ENCODE measurements around the gene UCN3.
"Not testable (repeated sequence)": the region's sequence is repeated elsewhere in the genome, so short reads cannot be mapped to it uniquely, and the experiment has no call there.

Gene UCN3

DNA sequence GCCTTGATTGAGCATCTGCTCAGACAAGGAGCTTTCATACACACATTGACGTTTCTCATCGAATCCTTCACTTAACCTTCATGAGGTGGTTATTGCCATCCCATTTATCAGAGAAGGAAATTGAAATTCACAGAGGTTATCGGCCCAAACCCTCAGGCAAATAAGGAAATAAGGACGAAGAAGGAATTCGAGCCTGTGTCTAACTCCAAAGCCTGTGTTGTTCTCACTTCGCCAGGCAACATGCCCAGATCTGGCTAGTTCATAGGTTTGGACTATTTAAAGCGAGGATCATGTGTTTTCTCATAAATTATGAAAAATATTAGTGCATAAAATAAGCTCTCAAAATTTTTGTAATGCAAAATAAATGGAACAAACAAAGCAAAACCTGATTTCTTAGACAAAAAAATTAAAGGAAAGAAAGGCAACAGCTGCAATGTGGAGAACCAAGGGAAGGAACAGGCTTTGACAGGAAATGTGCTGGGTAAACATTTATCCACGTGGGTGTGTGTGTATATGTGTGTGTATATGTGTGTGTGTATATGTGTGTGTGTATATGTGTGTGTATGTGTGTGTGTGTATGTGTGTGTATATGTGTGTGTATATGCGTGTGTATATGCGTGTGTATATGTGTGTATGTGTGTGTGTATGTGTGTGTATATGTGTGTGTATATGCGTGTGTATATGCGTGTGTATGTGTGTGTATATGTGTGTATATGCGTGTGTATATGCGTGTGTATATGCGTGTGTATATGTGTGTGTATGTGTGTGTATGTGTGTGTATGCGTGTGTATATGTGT lies 4.8 kb downstream of the UCN3 start:
- DNase-seq (ENCODE audit: low spot score): no peak

GRCh38 chr10:5370493-5371352 lies 6.0 kb downstream of the UCN3 start:
- no peak for DNase-seq (ENCODE audit: low spot score)

- DNase-seq (ENCODE audit: low spot score): no peak
Observed at GRCh38 chr10:5373307-5373706, 8.5 kb downstream of the UCN3 start.

DNA sequence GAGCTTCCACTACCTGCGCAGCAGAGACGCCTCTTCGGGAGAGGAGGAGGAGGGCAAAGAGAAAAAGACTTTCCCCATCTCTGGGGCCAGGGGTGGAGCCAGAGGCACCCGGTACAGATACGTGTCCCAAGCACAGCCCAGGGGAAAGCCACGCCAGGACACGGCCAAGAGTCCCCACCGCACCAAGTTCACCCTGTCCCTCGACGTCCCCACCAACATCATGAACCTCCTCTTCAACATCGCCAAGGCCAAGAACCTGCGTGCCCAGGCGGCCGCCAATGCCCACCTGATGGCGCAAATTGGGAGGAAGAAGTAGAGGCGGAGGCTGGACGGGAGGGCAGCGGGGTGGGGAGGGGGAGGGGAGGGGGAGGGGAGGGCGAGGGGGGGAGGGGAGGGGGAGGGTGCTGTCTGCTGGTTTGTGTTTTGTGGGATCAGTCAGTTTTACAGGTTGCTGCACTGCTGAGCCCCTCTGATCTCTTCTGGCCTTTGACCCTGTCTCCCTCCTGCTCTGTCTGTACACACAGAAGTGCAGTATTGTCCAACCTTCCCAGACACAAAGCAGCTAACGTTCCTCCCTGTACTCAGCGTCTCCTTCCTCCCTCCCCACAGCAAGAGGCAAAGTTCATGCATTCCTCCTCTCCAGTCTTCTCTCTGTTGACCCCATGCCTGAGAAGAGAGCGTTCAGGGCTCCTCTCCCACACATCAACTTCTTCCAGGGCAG lies 9.3 kb downstream of the UCN3 start:
- no peak for DNase-seq (ENCODE audit: low spot score)

DNA sequence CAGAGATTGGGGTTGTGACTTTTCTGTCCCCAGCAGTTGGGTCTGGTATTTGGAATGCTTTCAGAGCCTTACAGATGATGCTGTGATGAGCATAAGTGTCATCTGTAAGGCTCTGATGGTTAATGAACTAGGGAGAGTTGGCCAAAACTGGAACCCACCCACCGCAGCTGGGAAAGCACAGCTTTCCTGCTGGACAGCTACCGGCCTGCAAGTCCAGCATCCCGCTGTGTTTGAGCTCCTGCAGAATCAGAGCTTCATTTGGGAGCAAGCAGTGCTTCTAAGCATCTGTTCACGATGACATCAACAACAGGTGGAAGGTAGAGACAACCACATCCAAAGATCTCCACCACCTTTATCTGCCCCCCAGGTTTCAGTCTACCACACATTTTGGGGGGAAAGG lies 11.7 kb downstream of the UCN3 start:
- no peak for DNase-seq (ENCODE audit: low spot score)

GRCh38 chr10:5379202-5379601 lies 14.4 kb downstream of the UCN3 start:
- not testable (repeated sequence) for DNase-seq (ENCODE audit: low spot score)

GRCh38 chr10:5380395-5380794 lies 15.6 kb downstream of the UCN3 start:
- not testable (repeated sequence) for DNase-seq (ENCODE audit: low spot score)

- no peak for DNase-seq (ENCODE audit: low spot score)
Observed at GRCh38 chr10:5381187-5381586, 16.4 kb downstream of the UCN3 start.

DNA sequence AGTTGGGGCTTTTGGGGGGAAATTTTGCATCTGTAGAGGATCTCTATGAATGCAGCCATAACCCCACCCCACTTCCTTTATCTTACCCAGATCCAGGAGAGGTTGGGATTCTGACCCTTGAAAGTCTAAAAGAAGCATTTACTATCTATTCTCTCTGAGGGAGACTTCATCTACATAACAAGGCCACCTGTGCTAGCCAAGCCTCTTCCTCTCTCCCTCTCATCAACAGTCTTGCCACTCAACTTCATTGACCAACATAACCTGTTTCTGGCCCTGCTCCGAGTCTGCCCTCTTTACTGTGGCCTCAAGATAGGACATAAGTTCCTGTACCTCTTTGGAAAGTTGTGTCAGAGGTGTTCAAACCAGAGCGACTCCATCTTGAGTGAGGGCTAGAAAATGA lies 20.5 kb downstream of the UCN3 start:
- no peak for DNase-seq (ENCODE audit: low spot score)

DNA sequence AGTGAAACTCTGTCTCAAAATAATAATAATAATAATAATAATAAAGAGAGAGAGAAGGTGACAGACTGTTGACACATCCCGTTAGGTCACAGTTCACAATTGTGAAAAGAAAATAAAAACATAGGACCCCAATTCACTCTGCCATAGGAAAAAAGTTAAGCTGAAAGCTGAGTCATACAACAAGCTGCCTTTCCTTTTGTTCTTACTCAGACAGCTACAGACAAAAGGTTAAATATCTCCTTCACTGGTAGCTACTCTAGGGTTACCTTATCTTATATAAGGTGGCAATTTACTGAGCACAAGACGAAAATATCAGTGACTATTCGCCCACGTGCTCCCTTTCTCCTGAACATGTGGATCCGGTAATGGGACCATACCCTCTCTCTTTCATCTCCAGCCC lies 22.4 kb downstream of the UCN3 start:
- no peak for DNase-seq (ENCODE audit: low spot score)

- no peak for DNase-seq (ENCODE audit: low spot score)
Observed at GRCh38 chr10:5390607-5391205, 25.9 kb downstream of the UCN3 start.

- no peak for DNase-seq (ENCODE audit: low spot score)
Observed at GRCh38 chr10:5391790-5392189, 27.0 kb downstream of the UCN3 start.

GRCh38 chr10:5393529-5393928 lies 28.8 kb downstream of the UCN3 start:
- no peak for DNase-seq (ENCODE audit: low spot score)

DNA sequence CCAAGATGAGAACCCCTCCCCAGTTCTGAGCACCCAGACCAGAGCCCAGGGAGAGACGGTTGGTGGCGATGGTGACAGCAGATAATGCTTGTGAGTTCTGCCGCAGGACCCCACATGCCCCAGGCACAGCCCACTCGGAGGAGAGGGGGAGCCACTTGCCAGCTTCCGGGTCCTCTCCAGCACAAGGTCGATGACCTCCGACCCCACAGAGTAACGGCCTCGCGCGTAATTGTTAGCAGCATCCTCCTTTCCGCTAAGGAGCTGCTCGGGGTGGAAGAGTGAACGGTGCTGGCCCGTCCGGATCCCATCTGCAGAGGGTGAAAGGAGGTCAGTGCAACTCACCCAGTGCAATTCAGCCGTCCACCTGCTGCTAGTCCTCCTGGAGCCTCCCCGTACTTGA lies 30.4 kb downstream of the UCN3 start:
- no peak for DNase-seq (ENCODE audit: low spot score)

DNA sequence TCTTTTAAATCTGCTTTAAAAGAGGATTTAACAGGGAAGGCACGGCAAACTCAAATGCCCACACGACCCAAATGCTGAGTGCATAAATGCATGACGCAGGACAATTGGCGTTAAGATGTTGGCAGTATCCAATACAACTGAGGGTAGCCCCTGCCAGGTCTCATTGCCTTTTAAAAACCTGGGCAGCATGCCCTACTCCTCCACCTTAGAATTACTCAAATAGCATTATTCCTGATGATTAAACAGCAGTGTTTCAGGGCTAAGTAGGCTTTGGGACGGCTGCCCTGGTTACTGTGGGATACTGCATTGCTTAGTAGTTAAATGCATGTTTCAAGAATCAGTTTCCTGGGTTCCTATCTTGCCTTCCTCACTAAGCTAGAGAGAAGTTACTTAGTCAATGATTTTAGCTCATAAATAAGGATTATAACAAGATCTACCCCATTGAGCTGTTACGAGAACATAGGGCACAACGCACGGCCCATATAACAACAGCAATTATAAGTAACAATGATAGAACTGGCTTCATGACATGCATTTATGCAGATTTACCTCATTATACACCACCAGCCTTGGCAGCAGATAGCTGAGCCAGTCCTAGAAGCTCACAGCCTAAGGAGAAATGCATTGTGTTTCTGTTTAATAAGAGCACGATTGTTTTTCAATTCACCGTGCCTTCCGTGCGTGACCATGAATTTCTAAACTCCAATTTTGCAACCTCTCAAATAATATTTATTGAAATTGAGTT lies 32.0 kb downstream of the UCN3 start:
- no peak for DNase-seq (ENCODE audit: low spot score)

DNA sequence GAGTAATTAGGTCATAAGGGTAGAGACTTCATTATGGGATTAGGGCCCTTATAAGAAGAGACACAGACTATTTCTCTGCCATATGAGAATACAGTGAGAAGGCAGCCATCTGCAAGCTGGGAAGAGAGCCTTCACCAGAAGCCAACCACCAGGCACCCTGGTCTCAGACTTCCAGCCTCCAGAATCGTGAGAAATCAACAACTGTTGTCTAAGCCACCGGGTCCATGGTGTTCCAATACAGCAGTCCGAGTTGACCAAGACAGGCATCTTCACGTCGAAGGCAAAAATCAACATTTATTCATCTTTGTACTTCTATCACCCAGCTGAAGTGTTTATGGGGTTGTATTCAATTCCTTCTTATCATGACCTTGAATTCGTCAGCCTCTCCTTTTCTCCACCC lies 34.6 kb downstream of the UCN3 start:
- DNase-seq (ENCODE audit: low spot score): no peak

- no peak for DNase-seq (ENCODE audit: low spot score)
Observed at GRCh38 chr10:5400468-5401240, 35.9 kb downstream of the UCN3 start.

- DNase-seq (ENCODE audit: low spot score): no peak
Observed at GRCh38 chr10:5402798-5403197, 38.0 kb downstream of the UCN3 start.

DNA sequence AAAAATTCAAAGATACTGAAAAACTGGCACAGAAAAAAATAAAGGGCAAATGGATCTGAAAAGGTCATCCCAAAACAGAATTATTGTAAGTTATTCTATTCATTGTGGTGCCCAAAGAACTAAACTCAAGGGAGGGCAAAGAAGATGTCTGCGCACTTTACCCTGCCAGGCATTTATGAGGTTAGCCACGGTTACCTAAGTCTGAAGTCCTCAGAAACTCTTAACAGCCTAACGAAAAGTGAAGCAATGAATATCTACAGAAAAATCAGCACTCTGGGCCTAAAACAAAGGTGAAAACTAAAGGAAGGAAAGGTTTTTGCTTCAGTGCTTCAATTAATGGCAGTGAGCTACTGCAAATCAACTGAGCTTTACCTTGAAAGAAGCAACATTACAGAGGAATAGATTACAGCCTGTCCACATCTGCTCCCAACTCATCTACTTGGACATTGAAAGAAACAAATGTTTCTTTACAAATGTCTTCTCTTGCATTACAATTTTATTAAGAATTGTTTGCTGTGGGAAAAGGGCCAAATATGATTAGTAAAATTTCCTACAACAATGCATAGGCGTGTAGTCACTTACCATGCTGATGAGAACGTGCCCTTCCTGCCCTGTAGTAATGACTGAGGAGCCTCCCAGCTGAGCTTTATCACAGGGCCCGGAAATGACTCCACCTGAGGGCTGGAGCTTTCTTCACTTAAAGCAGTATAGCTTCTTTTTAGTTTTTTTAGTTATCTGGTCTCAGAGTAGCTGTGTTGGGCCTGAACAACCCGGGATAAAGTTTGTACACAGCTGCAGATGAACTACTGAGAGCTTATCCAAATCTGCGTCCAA lies 39.7 kb downstream of the UCN3 start, which contains the start of gene TUBAL3:
TSS of gene TUBAL3 (minus strand) at position 621 of the 834 bp plus-strand sequence. CDS start at position 585, 36 bp downstream.
- DNase-seq (ENCODE audit: low spot score): no peak

- no peak for DNase-seq (ENCODE audit: low spot score)
Observed at GRCh38 chr10:5406918-5407317, 42.2 kb downstream of the UCN3 start.
